Psoas muscle (tissue), 8 donors: ENCODE measurements around the gene HBQ1. TPM values are rescaled to one million over a fixed set of nuclear protein-coding genes. Genes with fewer than 3 reads are reported as not detected.

Experiments
- ATAC-seq, 4 donors: fragments of 200-7000 bp; cut with Tn5 transposase; one replicate each; pipeline ENCODE4 v1.9.1; 2020; ENCODE audit warnings: moderate library complexity in 3 of 4, mild to moderate bottlenecking in 2 of 4
- DNase-seq, 2 donors: peaks; one replicate each; pipeline ENCODE4 v3.0.0-alpha.2; 2020
- H3K27ac ChIP-seq: fragments of 200-600 bp; one replicate; pipeline ENCODE4 v1.8.0; 2022
- H3K27me3 ChIP-seq, 3 donors: fragments of 200-600 bp in 1 of 3; one replicate each; pipeline versions ENCODE4 v1.6.1 to v1.8.0; 2013 to 2022; ENCODE audit warnings: low read length in 2 of 3, mild to moderate bottlenecking in 2 of 3, moderate library complexity in 1 of 3; ENCODE audit not compliant: insufficient read depth in 3 of 3
- H3K36me3 ChIP-seq, 2 donors: fragments of 200-600 bp in 1 of 2; one replicate each; pipeline versions ENCODE4 v1.6.1 to v1.8.0; 2013 to 2022; ENCODE audit warnings: low read depth in 1 of 2, mild to moderate bottlenecking in 1 of 2, moderate library complexity in 1 of 2; ENCODE audit not compliant: insufficient read depth in 1 of 2
- H3K4me1 ChIP-seq: fragments of 200-600 bp; one replicate; pipeline ENCODE4 v1.8.0; 2022
- H3K4me3 ChIP-seq: fragments of 200-600 bp; one replicate; pipeline ENCODE4 v1.8.0; 2022; ENCODE audit warnings: mild to moderate bottlenecking
- H3K9me3 ChIP-seq: fragments of 200-600 bp; one replicate; pipeline ENCODE4 v1.8.0; 2022
- WGBS, 3 donors: extraction: QIAGEN DNeasy Blood & Tissue Kit; methylation state at CpG; one replicate each; pipeline versions ENCODE4 v1.1.6 to v1.1.7; 2013; 5-methylcytosine and 5-hydroxymethylcytosine counted together
- intact Hi-C, 2 donors: fragments of 100-400 bp; cut with DNase I; formaldehyde crosslinking; loops; one replicate each; pipeline versions ENCODE4 v1.11.0 to v1.14.2; 2022
- polyA plus RNA-seq, 3 donors: library from polyadenylated mRNA; stranded (reverse); fragments of 200-250 nt; gene quantifications; one replicate each; pipeline ENCODE4 v1.2.3, GENCODE V29; 2013
- total RNA-seq, 4 donors: library from RNA; stranded (reverse); fragmentation: NEBNext Ultra II Directional in 2 of 4; extraction: Animal tissue kit (Norgen Biotek cat#: 25700) in 2 of 4; gene quantifications; one replicate each; pipeline versions ENCODE4 v1.2.1 to v1.2.4, GENCODE V29; 2021 to 2023
- TF ChIP-seq, protein P1 (sequence below): fragments of 200-600 bp; IDR thresholded peaks from one replicate; pipeline ENCODE4 v1.8.0; 2022; ENCODE audit warnings: antibody characterized with exemption
- donor health status: healthy with polysubstance abuse.
- donor health status: DM: no; HTN: no; CAD: no; lungs with moderate emphysema.
- donor health status: Bipolar disorder and iron deficiency.
- donor health status: healthy.
- donor health status: DM: yes; HTN: yes; CAD: no.
- donor health status: DM: no; HTN: no; CAD: no.
- donor health status: DM: no; HTN: no; CAD: no.
- donor health status: DM: yes; HTN: yes; CAD: no.

Gene HBQ1
- total and polyA plus RNA-seq, 7 donors = 0.58 TPM; not detected in 6

DNA sequence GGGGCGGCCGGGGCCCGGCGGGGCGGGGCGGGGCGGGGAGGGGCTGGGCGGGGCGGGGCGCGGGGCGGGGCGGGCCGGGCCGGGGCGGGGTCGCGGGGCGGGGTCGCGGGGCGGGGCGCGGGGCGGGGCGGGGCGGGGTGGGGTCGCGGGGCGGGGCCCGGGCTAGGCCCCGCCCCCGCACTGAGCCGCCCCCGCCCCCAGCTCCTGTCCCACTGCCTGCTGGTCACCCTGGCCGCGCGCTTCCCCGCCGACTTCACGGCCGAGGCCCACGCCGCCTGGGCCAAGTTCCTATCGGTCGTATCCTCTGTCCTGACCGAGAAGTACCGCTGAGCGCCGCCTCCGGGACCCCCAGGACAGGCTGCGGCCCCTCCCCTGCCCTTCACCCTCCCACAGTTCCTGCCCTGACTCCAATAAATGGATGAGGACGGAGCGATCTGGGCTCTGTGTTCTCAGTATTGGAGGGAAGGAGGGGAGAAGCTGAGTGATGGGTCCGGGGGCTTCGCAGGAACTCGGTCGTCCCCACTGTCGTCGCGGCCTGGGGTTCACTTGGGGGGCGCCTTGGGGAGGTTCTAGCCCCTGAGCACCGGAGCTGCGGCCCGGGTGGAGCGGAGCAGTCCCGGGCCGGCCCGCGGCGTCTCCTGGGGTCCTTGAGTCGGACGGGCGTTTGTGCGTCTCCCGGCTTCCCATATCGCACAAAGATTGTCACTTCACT is 15.3 kb upstream of the HBQ1 start:
- Histone ChIP-seq H3K9me3 (no peaks in the 10 kb centered on the region), H3K4me1 (peaks cover 11% of the 10 kb centered on the region), H3K36me3 (no peaks in the 10 kb centered on the region), H3K27ac (no peak overlapping the region), H3K4me3 (peak overlapping the region; percentile 34), H3K27me3 (peaks cover 0 to 62% (median 33%) of the 10 kb centered on the region in 3 donors)
- intact Hi-C loops = no loop called here
- ATAC-seq (peak in 3 of 4 donors; percentile 23 to 56 (median 44)), DNase-seq (no peak)
- TF ChIP-seq, protein P1, sequence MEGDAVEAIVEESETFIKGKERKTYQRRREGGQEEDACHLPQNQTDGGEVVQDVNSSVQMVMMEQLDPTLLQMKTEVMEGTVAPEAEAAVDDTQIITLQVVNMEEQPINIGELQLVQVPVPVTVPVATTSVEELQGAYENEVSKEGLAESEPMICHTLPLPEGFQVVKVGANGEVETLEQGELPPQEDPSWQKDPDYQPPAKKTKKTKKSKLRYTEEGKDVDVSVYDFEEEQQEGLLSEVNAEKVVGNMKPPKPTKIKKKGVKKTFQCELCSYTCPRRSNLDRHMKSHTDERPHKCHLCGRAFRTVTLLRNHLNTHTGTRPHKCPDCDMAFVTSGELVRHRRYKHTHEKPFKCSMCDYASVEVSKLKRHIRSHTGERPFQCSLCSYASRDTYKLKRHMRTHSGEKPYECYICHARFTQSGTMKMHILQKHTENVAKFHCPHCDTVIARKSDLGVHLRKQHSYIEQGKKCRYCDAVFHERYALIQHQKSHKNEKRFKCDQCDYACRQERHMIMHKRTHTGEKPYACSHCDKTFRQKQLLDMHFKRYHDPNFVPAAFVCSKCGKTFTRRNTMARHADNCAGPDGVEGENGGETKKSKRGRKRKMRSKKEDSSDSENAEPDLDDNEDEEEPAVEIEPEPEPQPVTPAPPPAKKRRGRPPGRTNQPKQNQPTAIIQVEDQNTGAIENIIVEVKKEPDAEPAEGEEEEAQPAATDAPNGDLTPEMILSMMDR = no peak
- 1 to 2% (median 1%) methylated on average over 23 to 47 of the region's 77 CpGs for WGBS, 3 donors

DNA sequence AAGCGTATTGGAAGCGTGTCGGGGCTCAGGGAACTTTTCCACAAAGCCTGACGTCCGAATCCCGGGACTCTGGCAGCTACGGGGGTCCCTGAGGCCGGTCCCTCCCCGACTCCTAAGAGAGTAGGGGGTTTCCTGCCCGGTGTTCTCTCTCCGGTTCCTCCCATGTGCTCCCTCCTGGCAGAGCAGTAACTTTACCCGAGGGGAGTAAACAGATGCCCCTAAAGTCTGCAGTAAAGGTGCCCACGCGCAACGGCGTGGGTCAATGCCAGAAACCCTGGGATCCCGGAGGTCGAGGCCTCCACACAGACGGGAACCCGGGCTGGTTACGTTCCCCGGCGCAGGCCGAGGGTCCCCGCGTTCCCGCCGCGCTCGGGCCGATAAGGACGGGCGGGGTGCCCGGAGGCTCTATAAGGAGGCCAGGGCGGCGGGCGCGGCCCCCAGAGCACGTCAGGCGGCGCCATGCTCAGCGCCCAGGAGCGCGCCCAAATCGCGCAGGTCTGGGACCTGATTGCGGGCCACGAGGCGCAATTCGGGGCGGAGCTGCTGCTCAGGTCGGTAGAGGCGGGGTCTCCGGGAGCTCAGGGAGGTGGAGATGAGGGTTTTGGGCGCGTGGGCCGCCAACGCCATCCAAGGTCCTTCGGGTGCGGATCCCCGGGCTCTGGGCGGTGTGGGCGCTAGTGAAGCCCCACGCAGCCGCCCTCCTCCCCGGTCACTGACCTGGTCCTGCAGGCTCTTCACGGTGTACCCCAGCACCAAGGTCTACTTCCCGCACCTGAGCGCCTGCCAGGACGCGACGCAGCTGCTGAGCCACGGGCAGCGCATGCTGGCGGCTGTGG is 14.5 kb upstream of the HBQ1 start, which contains the start of gene HBM:
Gene HBM (plus strand): TSS at position 440 of the 836 bp plus-strand sequence. CDS start 20 bp downstream, at position 460.
- peak in 2 of 4 donors; percentile 18 to 35 for ATAC-seq
- no peaks in the 10 kb centered on the region for H3K9me3 ChIP-seq
- peaks cover 0 to 70% (median 34%) of the 10 kb centered on the region in 3 donors for H3K27me3 ChIP-seq
- H3K36me3 ChIP-seq = no peaks in the 10 kb centered on the region
- TF ChIP-seq, protein P1 = no peak
- H3K4me3 ChIP-seq = peak within 1 kb of the TSS; percentile 34
- 2% methylated on average over 60 to 75 of the region's 75 CpGs for WGBS, 3 donors
- intact Hi-C loops = no loop called here
- DNase-seq = no peak
- no peak within 1 kb of the TSS for H3K27ac ChIP-seq
- H3K4me1 ChIP-seq = peaks cover 11% of the 10 kb centered on the region

DNA sequence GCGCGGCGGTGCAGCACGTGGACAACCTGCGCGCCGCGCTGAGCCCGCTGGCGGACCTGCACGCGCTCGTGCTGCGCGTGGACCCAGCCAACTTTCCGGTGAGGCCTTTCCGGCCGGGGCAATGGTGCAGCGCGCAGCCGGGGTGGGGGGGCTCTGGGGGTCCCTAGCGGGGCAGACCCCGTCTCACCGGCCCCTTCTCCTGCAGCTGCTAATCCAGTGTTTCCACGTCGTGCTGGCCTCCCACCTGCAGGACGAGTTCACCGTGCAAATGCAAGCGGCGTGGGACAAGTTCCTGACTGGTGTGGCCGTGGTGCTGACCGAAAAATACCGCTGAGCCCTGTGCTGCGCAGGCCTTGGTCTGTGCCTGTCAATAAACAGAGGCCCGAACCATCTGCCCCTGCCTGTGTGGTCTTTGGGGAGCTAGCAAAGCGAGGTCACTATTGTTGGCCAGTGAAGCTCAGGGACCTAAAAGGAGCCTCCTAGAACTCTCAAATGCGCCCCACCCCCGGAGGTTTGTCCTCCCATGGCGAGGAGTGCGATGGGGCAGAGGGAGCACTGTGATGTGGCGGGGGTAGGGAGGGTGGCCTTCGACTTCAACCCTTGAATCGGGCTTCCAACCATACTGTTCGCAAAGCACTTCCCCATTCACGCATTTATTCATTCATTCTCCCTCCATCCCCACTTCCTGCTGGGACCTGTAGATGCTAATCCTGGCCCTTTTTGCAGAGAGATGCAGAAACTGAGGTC is 13.7 kb upstream of the HBQ1 start:
- peak overlapping the region; percentile 34 for H3K4me3 ChIP-seq
- WGBS, 3 donors = 2 to 4% (median 2%) methylated on average over 41 to 45 of the region's 45 CpGs
- no peak for DNase-seq
- no peaks in the 10 kb centered on the region for H3K9me3 ChIP-seq
- H3K4me1 ChIP-seq = peaks cover 11% of the 10 kb centered on the region
- H3K27ac ChIP-seq = no peak overlapping the region
- H3K36me3 ChIP-seq = no peaks in the 10 kb centered on the region
- peaks cover 0 to 72% (median 35%) of the 10 kb centered on the region in 3 donors for H3K27me3 ChIP-seq
- TF ChIP-seq, protein P1 = no peak
- peak in 2 of 4 donors; percentile 23 to 29 for ATAC-seq
- intact Hi-C loops = no loop called here

DNA sequence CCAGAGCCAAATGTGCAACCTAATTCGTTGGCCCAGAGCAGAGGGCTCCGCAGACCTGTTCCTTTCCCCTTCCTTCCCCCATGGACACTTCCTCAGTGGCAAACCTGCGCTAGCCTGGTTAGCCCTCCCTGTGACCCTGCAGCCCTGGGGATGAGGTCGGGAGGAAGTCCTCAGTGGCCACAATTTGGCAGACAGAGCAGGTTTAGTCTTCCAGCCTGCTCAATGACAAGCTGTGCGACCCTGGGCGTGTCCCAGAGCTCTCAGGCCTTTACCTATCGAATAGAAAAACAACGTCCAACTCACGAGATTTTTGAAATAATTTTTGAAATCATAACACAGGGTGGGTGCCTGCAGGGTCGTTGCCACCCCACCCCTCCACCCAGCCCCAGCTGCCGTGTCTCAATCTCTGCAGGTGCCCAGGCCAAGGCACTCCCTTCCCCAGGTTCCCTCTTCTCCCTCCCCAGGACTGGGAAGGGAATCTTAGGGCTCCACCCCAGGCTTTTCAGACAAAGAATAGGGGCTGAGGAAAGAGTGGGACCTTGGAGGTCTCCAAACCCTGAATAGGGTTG is 13.1 kb upstream of the HBQ1 start:
- Histone ChIP-seq H3K4me1 (peaks cover 11% of the 10 kb centered on the region), H3K9me3 (no peaks in the 10 kb centered on the region), H3K27me3 (peaks cover 0 to 69% (median 37%) of the 10 kb centered on the region in 3 donors), H3K27ac (no peak overlapping the region), H3K36me3 (no peaks in the 10 kb centered on the region), H3K4me3 (no peak overlapping the region)
- ATAC-seq (no peak), DNase-seq (no peak)
- intact Hi-C loops = no loop called here
- TF ChIP-seq, protein P1 = no peak
- WGBS, 3 donors = 8 to 12% (median 10%) methylated on average over 11 of the region's 11 CpGs
